Heart right ventricle (tissue), 16 donors: ENCODE data around the gene SMYD1. TPM values are rescaled to one million over a fixed set of nuclear protein-coding genes. Genes with fewer than 3 reads are reported as not detected.

Experiments used
- ATAC-seq, 8 donors: fragments of 200-7000 bp; cut with Tn5 transposase; one replicate each; pipeline ENCODE4 v1.9.1; 2020; ENCODE audit warnings: mild to moderate bottlenecking in 8 of 8, moderate library complexity in 8 of 8, moderate number of reproducible peaks in 1 of 8
- DNase-seq, 2 donors: peaks; one replicate each; pipeline ENCODE4 v3.0.0-alpha.2; 2020
- H3K27ac ChIP-seq, 10 donors: fragments of 200-600 bp; sonication (generic) in 2 of 10; one replicate each; pipeline versions ENCODE4 v1.5.0 to v1.8.0; 2020 to 2022; ENCODE audit warnings: mild to moderate bottlenecking in 3 of 10
- H3K27me3 ChIP-seq, 7 donors: fragments of 200-600 bp; one replicate each; pipeline ENCODE4 v1.8.0; 2021 to 2022; ENCODE audit warnings: mild to moderate bottlenecking in 2 of 7
- H3K36me3 ChIP-seq, 9 donors: fragments of 200-600 bp; sonication (generic) in 1 of 9; one replicate each; pipeline versions ENCODE4 v1.5.0 to v1.8.0; 2020 to 2022; ENCODE audit warnings: mild to moderate bottlenecking in 2 of 9
- H3K4me1 ChIP-seq, 9 donors: fragments of 200-600 bp; sonication (generic) in 1 of 9; one replicate each; pipeline versions ENCODE4 v1.5.0 to v1.8.0; 2020 to 2022; ENCODE audit warnings: mild to moderate bottlenecking in 4 of 9
- H3K4me3 ChIP-seq, 10 donors: fragments of 200-600 bp; sonication (generic) in 2 of 10; one replicate each; pipeline versions ENCODE4 v1.5.0 to v1.8.0; 2020 to 2022; ENCODE audit warnings: mild to moderate bottlenecking in 7 of 10, moderate library complexity in 2 of 10
- H3K9me3 ChIP-seq, 11 donors: fragments of 200-600 bp in 10 of 11; sonication (generic) in 2 of 11; one replicate each; pipeline versions ENCODE4 v1.5.0 to v1.8.0; 2013 to 2022; ENCODE audit warnings: mild to moderate bottlenecking in 2 of 11, control low read depth in 1 of 11, moderate library complexity in 1 of 11
- WGBS, 2 donors: extraction: QIAGEN DNeasy Blood & Tissue Kit; methylation state at CpG; one replicate each; pipeline ENCODE4 v1.1.7; 2013; ENCODE audit warnings: inconsistent platforms in 1 of 2; 5-methylcytosine and 5-hydroxymethylcytosine counted together
- intact Hi-C, 10 donors: fragments of 100-400 bp; cut with DNase I; formaldehyde crosslinking; loops; one replicate each; pipeline versions ENCODE4 v1.11.1 to v1.14.2; 2022
- microRNA-seq, 2 donors: library from miRNA; unstranded; fragments of <30 nt; microRNA quantifications; one replicate each; pipeline ENCODE4 v1.2.0, GENCODE V29; 2021
- polyA plus RNA-seq, 2 donors: library from polyadenylated mRNA; stranded (reverse); fragments of 200-250 nt; gene quantifications; one replicate each; pipeline ENCODE4 v1.2.3, GENCODE V29; 2013
- total RNA-seq, 10 donors: library from RNA; stranded (reverse); fragmentation: NEBNext Ultra II Directional in 3 of 10; extraction: Animal tissue kit (Norgen Biotek cat#: 25700) in 3 of 10; gene quantifications; one replicate each; pipeline versions ENCODE4 v1.2.1 to v1.2.4, GENCODE V29; 2021 to 2023
- TF ChIP-seq, protein P1 (sequence below), 9 donors: fragments of 200-600 bp; sonication (generic) in 2 of 9; IDR thresholded peaks; one replicate each; pipeline versions ENCODE4 v1.5.0 to v1.8.0; 2021 to 2022; ENCODE audit warnings: antibody characterized with exemption in 9 of 9, mild to moderate bottlenecking in 5 of 9, moderate library complexity in 1 of 9
- donor health status: Arrhythmogenic right ventricular cardiomyopathy.
- donor health status: ischemic (EF 13 %, LVEDD 7.1; RV severe dilation, severe dysfunction).
- donor health status: healthy with polysubstance abuse.
- donor health status: DM: no; HTN: yes; CAD: no.
- donor health status: DM: no; HTN: no; CAD: no.
- donor health status: ischemic (EF 25% LVEDD 6.9; RV normal size, moderate dysfunction).
- donor health status: ischemic (EF 25% LVEDD 5.7; RV mildly dilated, moderate dysfunction).
- donor health status: healthy.
- donor health status: DM: yes; HTN: yes; CAD: no.
- donor health status: Ischemic cardiomyopathy.
- donor health status: ischemic (EF 35%, LVEDD 5.7; RV mildly dilated, moderate dysfunction).
- donor health status: nonischemic (EF 11% LVEDD 7.7; RV severe dilation, severe dysfunction).
- donor health status: DM: yes; HTN: yes; CAD: no.
- donor health status: PGD.
- donor health status: ischemic (EF 29% LVEDD 5.4; RV normal size, mild dysfunction).
- donor health status: nonischemic (EF 23%, LVEDD 6.1; RV moderate dilation, normal function).

SMYD1 gene
- total and polyA plus RNA-seq, 12 donors: 78.7 to 534 (median 377) TPM

DNA sequence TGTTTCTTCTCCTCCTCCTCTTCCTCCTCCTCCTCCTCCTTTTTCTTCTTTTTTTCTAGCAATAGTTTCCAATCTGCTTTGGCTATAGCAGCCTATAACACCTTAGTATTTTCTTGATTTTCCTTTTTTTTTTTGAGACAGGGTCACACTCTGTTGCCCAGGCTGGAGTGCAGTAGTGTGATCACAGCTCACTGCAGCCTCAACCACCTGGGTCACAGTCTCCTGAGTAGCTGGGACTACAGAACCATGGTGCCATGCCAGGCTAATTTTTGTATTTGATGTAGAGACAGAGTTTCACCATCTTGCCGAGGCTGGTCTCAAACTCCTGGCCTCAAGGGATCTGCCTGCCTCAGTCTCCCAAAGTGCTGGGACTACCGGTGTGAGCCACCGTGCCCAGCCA is 91.9 kb downstream of the SMYD1 start:
- TF ChIP-seq, protein P1, sequence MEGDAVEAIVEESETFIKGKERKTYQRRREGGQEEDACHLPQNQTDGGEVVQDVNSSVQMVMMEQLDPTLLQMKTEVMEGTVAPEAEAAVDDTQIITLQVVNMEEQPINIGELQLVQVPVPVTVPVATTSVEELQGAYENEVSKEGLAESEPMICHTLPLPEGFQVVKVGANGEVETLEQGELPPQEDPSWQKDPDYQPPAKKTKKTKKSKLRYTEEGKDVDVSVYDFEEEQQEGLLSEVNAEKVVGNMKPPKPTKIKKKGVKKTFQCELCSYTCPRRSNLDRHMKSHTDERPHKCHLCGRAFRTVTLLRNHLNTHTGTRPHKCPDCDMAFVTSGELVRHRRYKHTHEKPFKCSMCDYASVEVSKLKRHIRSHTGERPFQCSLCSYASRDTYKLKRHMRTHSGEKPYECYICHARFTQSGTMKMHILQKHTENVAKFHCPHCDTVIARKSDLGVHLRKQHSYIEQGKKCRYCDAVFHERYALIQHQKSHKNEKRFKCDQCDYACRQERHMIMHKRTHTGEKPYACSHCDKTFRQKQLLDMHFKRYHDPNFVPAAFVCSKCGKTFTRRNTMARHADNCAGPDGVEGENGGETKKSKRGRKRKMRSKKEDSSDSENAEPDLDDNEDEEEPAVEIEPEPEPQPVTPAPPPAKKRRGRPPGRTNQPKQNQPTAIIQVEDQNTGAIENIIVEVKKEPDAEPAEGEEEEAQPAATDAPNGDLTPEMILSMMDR (IDR thresholded peaks at IDR 0.05): no peak
- Histone ChIP-seq H3K36me3 (no peaks in the 10 kb centered on the region), H3K27me3 (no peaks in the 10 kb centered on the region), H3K9me3 (peaks cover 0 to 2% (median 0%) of the 10 kb centered on the region in 11 donors), H3K27ac (no peak overlapping the region), H3K4me3 (no peak overlapping the region), H3K4me1 (no peaks in the 10 kb centered on the region)
- 82 to 84% methylated on average over 3 of the region's 3 CpGs for WGBS, 2 donors
- ATAC-seq (no peak), DNase-seq (no peak)
- intact Hi-C loops: loop anchor here in 4 of 10 donors (1.0 to 5.0 kb wide), 4 partner anchors 97 to 99 kb away; no protein-coding TSS in a partner anchor

DNA sequence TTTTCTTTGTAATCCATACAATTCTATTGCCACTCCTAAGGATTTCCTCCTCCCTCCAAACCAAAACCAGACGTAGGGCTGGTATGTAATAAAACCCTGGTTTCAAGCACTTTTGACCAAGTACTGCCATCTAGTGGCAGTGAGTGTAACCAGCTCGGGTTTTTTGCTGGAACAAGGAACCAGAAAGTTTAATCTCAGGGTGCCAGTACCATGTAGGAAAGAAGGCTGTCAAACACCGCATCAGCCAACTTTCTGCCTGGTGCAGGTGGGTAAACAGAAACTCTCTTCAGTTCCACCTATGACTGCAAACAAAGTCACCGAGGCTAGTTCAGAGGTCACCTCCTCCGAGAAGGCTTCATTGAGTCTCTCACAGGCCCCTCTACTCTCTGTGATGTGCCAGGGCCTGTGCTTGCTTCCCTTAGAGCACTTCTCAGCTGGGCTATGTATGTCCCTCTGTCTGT is 92.4 kb downstream of the SMYD1 start:
- 30 to 31% methylated on average over 5 of the region's 5 CpGs for WGBS, 2 donors
- intact Hi-C loops: loop anchor here (1.0 to 5.0 kb wide), 5 partner anchors 98 to 101 kb away; no protein-coding TSS in a partner anchor
- Histone ChIP-seq H3K4me1 (no peaks in the 10 kb centered on the region), H3K27ac (no peak overlapping the region), H3K9me3 (no peaks in the 10 kb centered on the region), H3K4me3 (no peak overlapping the region), H3K36me3 (no peaks in the 10 kb centered on the region), H3K27me3 (no peaks in the 10 kb centered on the region)
- peak in 6 of 8 donors; percentile 59 to 74 (median 64) for ATAC-seq
- TF ChIP-seq, protein P1 (IDR thresholded peaks at IDR 0.05): peak; percentile 72 to 93 (median 86)
- DNase-seq: peak in 1 of 2 donors; percentile 64

DNA sequence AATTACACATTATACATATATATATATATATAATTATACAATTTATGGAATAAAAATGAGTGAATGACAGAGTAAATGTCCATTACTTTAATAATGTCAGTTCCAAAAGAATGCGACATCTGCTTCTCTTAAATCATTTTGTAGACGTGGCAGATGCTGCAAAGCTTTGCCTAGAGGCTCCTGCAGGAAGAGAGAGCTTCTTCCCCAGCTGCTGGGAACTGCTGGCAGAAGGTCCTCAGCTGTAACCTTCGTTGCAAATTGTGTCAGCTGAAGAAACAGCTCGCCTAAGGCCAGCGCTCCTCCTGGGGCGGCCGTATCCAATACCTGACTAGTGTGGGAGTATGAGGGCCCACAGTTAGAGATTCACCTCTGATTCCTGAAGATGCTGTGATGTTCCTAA is 92.9 kb downstream of the SMYD1 start:
- no peak overlapping the region for H3K4me3 ChIP-seq
- no peaks in the 10 kb centered on the region for H3K27me3 ChIP-seq
- H3K9me3 ChIP-seq: no peaks in the 10 kb centered on the region
- ATAC-seq (no peak), DNase-seq (no peak)
- no peaks in the 10 kb centered on the region for H3K4me1 ChIP-seq
- intact Hi-C loops: loop anchor here in 6 of 10 donors (1.0 to 5.0 kb wide), 4 partner anchors 98 to 102 kb away; no protein-coding TSS in a partner anchor
- no peaks in the 10 kb centered on the region for H3K36me3 ChIP-seq
- TF ChIP-seq, protein P1 (IDR thresholded peaks at IDR 0.05): no peak
- 85 to 86% methylated on average over 7 of the region's 7 CpGs for WGBS, 2 donors
- H3K27ac ChIP-seq: no peak overlapping the region

DNA sequence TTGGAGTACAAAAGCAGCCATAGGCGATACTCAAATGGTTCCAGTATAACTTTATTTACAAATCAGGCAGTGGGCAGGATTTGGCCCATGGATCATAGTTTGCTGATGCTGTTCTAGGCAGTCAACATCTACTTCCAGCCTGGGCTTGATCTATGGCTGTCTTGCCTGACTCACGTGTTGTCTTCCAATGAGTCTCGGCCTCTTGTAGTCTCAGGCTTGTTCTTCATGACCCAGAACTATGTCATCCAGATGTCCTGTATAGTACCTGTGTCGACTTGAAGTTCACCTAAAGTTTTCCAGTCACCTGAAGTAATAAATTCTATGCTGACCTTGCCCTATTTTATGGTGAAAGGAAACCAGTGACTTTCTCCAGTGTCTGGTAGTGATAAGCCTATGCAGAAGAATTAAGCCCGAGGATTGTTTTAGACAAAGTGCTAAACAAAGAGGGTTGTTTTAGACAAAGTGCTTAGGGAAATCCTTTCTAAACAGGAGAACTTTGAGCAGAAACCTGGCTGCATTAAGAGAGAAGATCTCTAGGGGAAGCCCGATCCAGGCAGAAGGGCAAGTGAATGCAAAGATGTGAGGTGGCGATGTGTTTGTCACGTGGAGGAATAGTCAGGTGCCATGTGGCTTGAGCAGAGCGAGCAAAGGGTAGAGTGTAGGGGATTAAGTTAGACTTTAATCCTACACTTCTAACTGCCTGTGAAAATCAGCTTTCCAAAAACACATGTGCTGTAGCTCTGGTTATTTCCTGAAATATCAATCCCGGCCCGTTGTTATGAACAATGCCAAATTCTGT is 94.0 kb downstream of the SMYD1 start:
- Histone ChIP-seq H3K27ac (no peak overlapping the region), H3K27me3 (no peaks in the 10 kb centered on the region), H3K4me1 (no peaks in the 10 kb centered on the region), H3K9me3 (no peaks in the 10 kb centered on the region), H3K4me3 (no peak overlapping the region), H3K36me3 (no peaks in the 10 kb centered on the region)
- ATAC-seq (no peak), DNase-seq (no peak)
- WGBS, 2 donors: 84 to 85% methylated on average over 11 of the region's 11 CpGs
- intact Hi-C loops: loop anchor here in 5 of 10 donors (2.0 to 5.0 kb wide), 3 partner anchors 99 to 103 kb away; no protein-coding TSS in a partner anchor
- TF ChIP-seq, protein P1 (IDR thresholded peaks at IDR 0.05): no peak

Small RNA genes within 50 kb of the gene (microRNA-seq; reads per million reads assigned to microRNA genes)
- 0 reads per million in 2 donors for gene MIR4780

Other genes starting within 250 kb of the SMYD1 start
- 1 to 10 TPM in 5 of 10 donors, under 1 TPM in 1, not detected in 4; 0.21 to 3.9 (median 1.5) TPM for gene RGPD2, start 242.0 kb upstream of the SMYD1 start, total RNA-seq
- gene RGPD2, start 242.0 kb upstream of the SMYD1 start, polyA plus RNA-seq: 1 to 10 TPM in 1 of 2 donors, under 1 TPM in 1; 0.94 to 1.9 TPM
- 1 to 10 TPM in 2 of 10 donors, not detected in 8; 4.0 to 7.0 TPM for gene RNU2-63P, start 51.3 kb upstream of the SMYD1 start, total RNA-seq
- not detected for gene RNU2-63P, start 51.3 kb upstream of the SMYD1 start, polyA plus RNA-seq
- 10 to 100 TPM; 20.1 to 26.7 (median 22.0) TPM for gene KRCC1, start 12.0 kb upstream of the SMYD1 start, total RNA-seq
- gene KRCC1, start 12.0 kb upstream of the SMYD1 start, polyA plus RNA-seq: 10 to 100 TPM; 18.5 to 27.0 TPM
- gene FABP1, start 60.2 kb downstream of the SMYD1 start, total RNA-seq: not detected
- gene FABP1, start 60.2 kb downstream of the SMYD1 start, polyA plus RNA-seq: 1 to 10 TPM in 1 of 2 donors, under 1 TPM in 1; 0.14 to 1.1 TPM
- 10 to 100 TPM in 8 of 10 donors, 1 to 10 TPM in 2; 4.2 to 29.7 (median 16.8) TPM for gene THNSL2, start 102.5 kb downstream of the SMYD1 start, total RNA-seq
- gene THNSL2, start 102.5 kb downstream of the SMYD1 start, polyA plus RNA-seq: 10 to 100 TPM in 1 of 2 donors, 1 to 10 TPM in 1; 9.8 to 23.3 TPM